ENCODE measurements around the gene ZNF579.
"Not testable (repeated sequence)": the region's sequence is repeated elsewhere in the genome, so short reads cannot be mapped to it uniquely, and the experiment has no call there.

ZNF579 gene

DNA sequence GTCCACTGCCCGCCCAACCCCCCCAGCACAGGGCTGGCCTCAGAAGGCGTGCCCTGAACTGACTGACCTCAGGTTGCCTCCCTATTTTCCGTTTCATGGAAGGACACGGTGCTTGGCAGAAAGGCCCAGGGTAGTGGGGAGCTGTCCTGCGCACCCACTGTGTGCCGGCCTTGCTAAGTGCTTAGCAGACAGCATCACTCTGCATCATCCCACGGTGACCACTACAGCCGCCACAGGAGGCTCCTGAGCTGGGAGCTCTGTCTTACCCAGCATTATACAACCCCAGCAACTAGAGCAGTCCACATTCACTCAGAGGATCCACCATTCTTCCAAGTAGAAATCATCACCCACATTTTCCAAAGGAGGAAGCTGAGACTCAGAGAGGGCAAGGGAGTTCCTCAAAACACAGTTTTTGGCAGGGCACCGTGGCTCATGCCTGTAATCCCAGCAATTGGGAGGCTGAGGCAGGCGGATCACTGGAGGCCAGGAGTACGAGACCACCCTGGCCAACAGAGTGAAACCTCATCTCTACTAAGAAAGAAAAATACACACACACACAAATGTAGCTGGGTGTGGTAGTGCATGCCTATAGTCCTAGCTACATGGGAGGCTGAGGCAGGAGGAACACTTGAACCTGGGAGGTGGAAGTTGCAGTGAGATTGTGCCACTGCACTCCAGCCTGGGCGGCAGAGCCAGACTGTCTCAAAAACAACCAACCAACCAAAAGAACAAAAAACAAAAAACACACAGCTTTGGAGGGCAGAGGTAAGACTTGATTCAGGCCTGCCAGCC lies 45.3 kb downstream of the ZNF579 start:
- Histone ChIP-seq H3K36me3 (ENCODE audit: control insufficient read depth in 1 of 2, insufficient read depth in 2 of 2, low read length in 2 of 2) (no peaks in the 10 kb centered on the region), H3K9me3 (ENCODE audit: control insufficient read depth in 1 of 2, low read length in 2 of 2) (no peaks in the 10 kb centered on the region), H3K9ac (ENCODE audit: low read depth in 1 of 2, low read length in 2 of 2) (no peak overlapping the region), H3K4me1 (ENCODE audit: control insufficient read depth in 1 of 2, insufficient read depth in 2 of 2, low read length in 2 of 2) (no peaks in the 10 kb centered on the region), H3K4me3 (ENCODE audit: low read depth in 1 of 2, low read length in 2 of 2) (no peak overlapping the region), H3K27ac (ENCODE audit: low read depth, low read length) (no peak overlapping the region), H3K27me3 (ENCODE audit: control insufficient read depth in 1 of 2, insufficient read depth in 2 of 2, low read length in 2 of 2) (no peaks in the 10 kb centered on the region)

DNA sequence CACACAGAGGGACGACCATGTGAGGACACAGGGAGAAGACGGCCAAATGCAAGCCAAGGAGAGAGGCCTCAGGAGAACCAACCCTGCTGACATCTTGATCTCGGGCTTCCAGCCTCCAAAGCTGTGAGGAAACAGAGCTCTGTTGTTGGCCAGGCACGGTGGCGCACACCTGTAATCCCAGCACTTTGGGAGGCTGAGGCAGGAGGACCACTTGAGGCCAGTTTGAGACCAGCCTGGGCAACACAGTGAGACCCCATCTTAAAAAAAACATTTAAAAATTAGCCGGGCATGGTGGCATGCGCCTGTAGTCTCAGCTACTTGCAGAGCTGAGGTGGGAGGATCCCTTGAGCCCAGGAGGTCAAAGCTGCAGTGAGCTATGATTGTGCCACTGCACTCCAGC lies 46.4 kb downstream of the ZNF579 start:
- not testable (repeated sequence) for H3K4me1 ChIP-seq (ENCODE audit: control insufficient read depth in 1 of 2, insufficient read depth in 2 of 2, low read length in 2 of 2); H3K36me3 ChIP-seq (ENCODE audit: control insufficient read depth in 1 of 2, insufficient read depth in 2 of 2, low read length in 2 of 2); H3K27ac ChIP-seq (ENCODE audit: low read depth, low read length); H3K27me3 ChIP-seq (ENCODE audit: control insufficient read depth in 1 of 2, insufficient read depth in 2 of 2, low read length in 2 of 2); H3K4me3 ChIP-seq (ENCODE audit: low read depth in 1 of 2, low read length in 2 of 2); H3K9me3 ChIP-seq (ENCODE audit: control insufficient read depth in 1 of 2, low read length in 2 of 2); H3K9ac ChIP-seq (ENCODE audit: low read depth in 1 of 2, low read length in 2 of 2)

DNA sequence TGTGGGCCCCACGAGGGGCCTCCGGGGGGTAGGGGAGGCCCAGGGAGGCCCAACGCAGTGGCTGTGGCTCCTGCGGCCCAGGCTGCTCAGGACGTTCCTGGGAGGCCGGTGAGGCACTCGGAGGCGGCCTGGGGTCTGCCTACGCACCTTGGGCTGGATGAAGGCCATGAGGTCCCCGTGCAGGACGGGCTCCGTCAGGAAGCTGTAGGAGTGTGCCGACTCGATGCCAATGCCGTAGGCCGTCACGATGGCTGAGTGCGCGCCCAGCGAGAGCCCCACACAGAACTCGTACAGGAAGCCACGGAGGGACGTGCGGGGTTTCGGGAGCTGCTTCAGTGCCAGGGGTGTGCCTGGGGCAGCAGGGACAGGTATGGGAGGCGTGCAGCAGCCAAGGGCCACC lies 49.7 kb downstream of the ZNF579 start:
- H3K4me1 ChIP-seq (ENCODE audit: control insufficient read depth in 1 of 2, insufficient read depth in 2 of 2, low read length in 2 of 2) = peaks cover 0 to 10% of the 10 kb centered on the region in 2 donors

DNA sequence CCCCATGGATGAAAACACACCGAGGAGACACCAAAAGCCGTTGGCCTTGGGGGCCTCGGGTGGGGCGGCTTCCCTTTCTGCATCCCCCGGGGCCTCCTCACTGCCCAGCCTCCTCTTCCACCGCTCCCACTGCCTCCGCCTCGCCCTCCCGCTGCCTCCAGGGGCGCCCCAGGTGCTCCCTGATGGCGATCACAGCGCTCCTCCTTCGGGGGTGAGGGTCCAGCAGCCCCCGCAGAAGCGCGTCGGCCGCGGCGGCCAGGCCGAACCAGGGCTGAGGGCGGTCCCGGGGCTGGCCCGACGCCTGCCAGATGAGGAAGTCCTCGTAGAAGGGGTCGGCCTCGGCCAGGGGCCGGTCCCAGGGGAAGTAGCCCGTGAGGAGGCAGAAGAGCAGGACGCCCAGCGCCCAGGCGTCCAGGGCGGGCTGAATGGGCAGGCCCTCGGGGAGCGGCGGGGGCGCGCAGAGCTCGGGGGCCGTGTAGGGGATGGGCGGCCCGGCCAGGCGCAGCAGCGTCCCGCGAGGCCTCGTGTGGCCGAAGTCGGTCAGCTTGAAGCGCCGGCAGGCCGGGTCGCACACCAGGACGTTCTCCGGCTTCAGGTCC lies 50.9 kb downstream of the ZNF579 start:
- Histone ChIP-seq H3K27ac (ENCODE audit: low read depth, low read length) (no peak overlapping the region), H3K36me3 (ENCODE audit: control insufficient read depth in 1 of 2, insufficient read depth in 2 of 2, low read length in 2 of 2) (peaks cover 0 to 2% of the 10 kb centered on the region in 2 donors), H3K4me1 (ENCODE audit: control insufficient read depth in 1 of 2, insufficient read depth in 2 of 2, low read length in 2 of 2) (peaks cover 0 to 10% of the 10 kb centered on the region in 2 donors), H3K27me3 (ENCODE audit: control insufficient read depth in 1 of 2, insufficient read depth in 2 of 2, low read length in 2 of 2) (no peaks in the 10 kb centered on the region), H3K4me3 (ENCODE audit: low read depth in 1 of 2, low read length in 2 of 2) (no peak overlapping the region), H3K9me3 (ENCODE audit: control insufficient read depth in 1 of 2, low read length in 2 of 2) (no peaks in the 10 kb centered on the region), H3K9ac (ENCODE audit: low read depth in 1 of 2, low read length in 2 of 2) (no peak overlapping the region)

More for the DNA sequence above, 49.7 kb downstream of the ZNF579 start:
- Histone ChIP-seq H3K27ac (ENCODE audit: low read depth, low read length) (no peak overlapping the region), H3K27me3 (ENCODE audit: control insufficient read depth in 1 of 2, insufficient read depth in 2 of 2, low read length in 2 of 2) (no peaks in the 10 kb centered on the region), H3K4me3 (ENCODE audit: low read depth in 1 of 2, low read length in 2 of 2) (no peak overlapping the region), H3K9ac (ENCODE audit: low read depth in 1 of 2, low read length in 2 of 2) (no peak overlapping the region), H3K9me3 (ENCODE audit: control insufficient read depth in 1 of 2, low read length in 2 of 2) (no peaks in the 10 kb centered on the region), H3K36me3 (ENCODE audit: control insufficient read depth in 1 of 2, insufficient read depth in 2 of 2, low read length in 2 of 2) (peaks cover 0 to 2% of the 10 kb centered on the region in 2 donors)

DNA sequence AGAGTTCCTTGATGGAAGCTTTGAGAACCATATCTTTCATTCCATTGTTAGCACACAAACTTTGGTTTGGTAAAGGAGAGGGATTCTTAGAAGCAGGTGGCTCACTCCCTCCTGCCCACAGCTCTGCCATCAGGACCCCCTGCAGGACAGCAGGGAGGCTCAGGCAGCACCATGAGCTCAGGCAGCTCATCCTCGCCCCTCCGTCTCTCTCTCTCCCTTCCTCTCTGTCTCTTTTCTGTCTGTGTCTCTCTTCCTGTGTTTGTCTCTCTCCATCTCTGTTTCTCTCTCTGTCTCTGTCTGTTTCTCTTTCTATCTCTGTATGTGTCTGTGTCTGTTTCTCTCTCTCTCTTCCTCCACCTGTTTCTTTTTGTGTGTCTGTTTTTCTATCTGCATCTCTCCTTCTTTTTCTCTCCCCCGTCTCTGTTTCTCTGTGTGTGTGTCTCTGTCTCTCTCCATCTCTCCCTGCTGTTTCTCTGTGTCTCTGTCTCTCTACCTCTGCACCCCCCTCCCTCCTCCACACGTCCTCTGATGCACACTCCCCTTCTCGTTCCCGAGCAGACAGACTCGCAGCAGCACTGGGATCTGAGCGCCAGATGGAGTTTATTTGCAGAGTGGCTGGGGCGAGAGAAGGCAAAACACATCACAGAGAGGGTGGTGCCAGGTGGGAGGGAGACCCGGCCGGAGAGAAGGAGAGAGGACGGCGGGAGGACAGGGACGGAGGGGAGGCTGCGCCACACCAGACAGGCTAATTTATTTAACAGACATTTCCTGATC lies 52.4 kb downstream of the ZNF579 start:
- Histone ChIP-seq H3K9me3 (ENCODE audit: control insufficient read depth in 1 of 2, low read length in 2 of 2) (no peaks in the 10 kb centered on the region), H3K4me1 (ENCODE audit: control insufficient read depth in 1 of 2, insufficient read depth in 2 of 2, low read length in 2 of 2) (peaks cover 0 to 10% of the 10 kb centered on the region in 2 donors), H3K27me3 (ENCODE audit: control insufficient read depth in 1 of 2, insufficient read depth in 2 of 2, low read length in 2 of 2) (no peaks in the 10 kb centered on the region), H3K27ac (ENCODE audit: low read depth, low read length) (no peak overlapping the region), H3K9ac (ENCODE audit: low read depth in 1 of 2, low read length in 2 of 2) (no peak overlapping the region), H3K4me3 (ENCODE audit: low read depth in 1 of 2, low read length in 2 of 2) (no peak overlapping the region), H3K36me3 (ENCODE audit: control insufficient read depth in 1 of 2, insufficient read depth in 2 of 2, low read length in 2 of 2) (peaks cover 0 to 2% of the 10 kb centered on the region in 2 donors)

DNA sequence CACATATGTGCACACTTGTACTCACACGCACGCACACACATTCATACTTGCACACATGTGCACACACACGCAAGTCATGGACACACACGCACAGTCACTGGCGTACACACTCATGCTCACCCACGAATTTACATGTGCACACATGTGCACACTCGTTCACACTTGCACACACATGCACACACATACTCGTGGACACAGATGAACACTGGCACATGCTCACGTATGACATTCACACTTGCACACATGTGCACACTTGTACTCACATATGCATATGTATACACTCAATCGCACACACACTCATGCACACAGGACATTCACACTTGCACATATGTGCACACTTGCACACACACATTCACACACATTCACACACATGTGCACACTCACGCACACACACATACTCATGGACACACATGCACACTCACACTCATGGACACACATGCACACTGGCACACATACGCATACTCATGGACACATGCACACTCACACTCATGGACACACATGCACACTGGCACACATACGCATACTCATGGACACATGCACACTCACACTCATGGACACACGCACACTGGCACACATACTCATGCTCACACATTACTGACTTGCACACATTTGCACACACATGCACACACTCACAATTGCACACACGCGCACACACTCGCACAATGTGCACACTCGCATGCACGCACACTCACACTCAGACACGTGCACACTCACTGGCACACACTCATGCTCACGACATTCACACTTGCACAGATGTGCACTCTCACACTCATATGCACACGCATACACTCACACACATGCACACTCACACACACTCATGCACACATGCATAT lies 53.2 kb downstream of the ZNF579 start:
- H3K9ac ChIP-seq (ENCODE audit: low read depth in 1 of 2, low read length in 2 of 2) = no peak overlapping the region
- H3K27ac ChIP-seq (ENCODE audit: low read depth, low read length) = no peak overlapping the region
- peaks cover 0 to 2% of the 10 kb centered on the region in 2 donors for H3K36me3 ChIP-seq (ENCODE audit: control insufficient read depth in 1 of 2, insufficient read depth in 2 of 2, low read length in 2 of 2)

More for the DNA sequence above, 53.2 kb downstream of the ZNF579 start:
- no peaks in the 10 kb centered on the region for H3K9me3 ChIP-seq (ENCODE audit: control insufficient read depth in 1 of 2, low read length in 2 of 2)
- H3K4me3 ChIP-seq (ENCODE audit: low read depth in 1 of 2, low read length in 2 of 2) = no peak overlapping the region
- no peaks in the 10 kb centered on the region for H3K27me3 ChIP-seq (ENCODE audit: control insufficient read depth in 1 of 2, insufficient read depth in 2 of 2, low read length in 2 of 2)
- peaks cover 0 to 10% of the 10 kb centered on the region in 2 donors for H3K4me1 ChIP-seq (ENCODE audit: control insufficient read depth in 1 of 2, insufficient read depth in 2 of 2, low read length in 2 of 2)

Measured in duodenal mucosa (tissue), 2 donors.